ENCODE results near the gene IFT20. TPM values are rescaled to one million over a fixed set of nuclear protein-coding genes. Genes with fewer than 3 reads are reported as not detected.

IFT20 gene
- total RNA-seq, 2 donors from 2014 or later: 30.9 to 31.5 TPM

DNA sequence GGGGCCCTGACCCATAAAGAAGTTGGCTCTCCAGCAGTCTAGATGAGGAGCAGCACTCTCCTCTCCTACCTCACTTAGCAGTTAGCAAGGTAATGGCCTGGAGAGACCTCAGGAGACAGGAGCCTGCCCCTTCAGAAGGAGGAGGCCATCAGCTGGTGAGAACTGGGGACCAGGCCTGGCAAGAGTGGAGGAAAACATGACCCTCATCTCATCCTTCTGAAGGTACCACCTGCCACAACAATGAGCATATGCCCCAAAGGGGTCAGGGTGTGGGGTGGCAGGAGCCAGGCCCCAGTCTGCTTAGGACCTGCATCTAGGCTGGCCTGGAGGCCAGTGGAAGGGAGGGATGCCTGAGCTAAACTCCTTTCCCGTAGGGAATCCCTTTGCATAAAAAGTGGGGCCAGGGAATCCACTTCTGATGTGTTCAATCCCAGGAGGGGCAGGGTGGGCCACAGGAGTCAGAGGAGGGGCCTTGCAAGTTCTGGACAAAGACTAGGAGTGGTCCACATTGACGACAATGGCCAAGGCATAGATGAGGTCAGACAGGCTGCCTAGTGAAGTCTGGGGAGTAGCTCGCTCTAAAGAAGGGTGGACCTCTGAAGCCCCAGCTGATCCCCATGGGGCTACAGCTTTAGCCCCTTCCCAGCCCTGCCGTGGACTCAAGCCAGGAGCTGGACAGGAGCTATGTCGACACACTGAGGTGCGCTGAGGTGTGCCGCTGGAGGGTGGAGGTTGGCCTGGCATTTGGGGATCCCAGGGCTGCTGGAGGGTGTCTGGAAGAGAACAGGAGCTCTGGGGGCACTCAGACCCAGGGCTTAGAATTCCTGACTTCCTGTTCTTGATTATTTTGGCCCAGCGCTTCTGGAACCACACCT, 28.7 kb upstream of the IFT20 start:
- Histone ChIP-seq H3K27ac (no peak overlapping the region), H3K4me3 (no peak overlapping the region), H3K36me3 (peaks cover 11% of the 10 kb centered on the region), H3K9me3 (no peaks in the 10 kb centered on the region), H3K27me3 (no peaks in the 10 kb centered on the region), H3K9ac (ENCODE audit: low read depth in 2 of 2, low read length in 2 of 2) (no peak overlapping the region), H3K4me1 (no peaks in the 10 kb centered on the region)
- DNase-seq: no peak
- intact Hi-C loops (cut with DNase I): no loop called here
- TF ChIP-seq, protein P1, sequence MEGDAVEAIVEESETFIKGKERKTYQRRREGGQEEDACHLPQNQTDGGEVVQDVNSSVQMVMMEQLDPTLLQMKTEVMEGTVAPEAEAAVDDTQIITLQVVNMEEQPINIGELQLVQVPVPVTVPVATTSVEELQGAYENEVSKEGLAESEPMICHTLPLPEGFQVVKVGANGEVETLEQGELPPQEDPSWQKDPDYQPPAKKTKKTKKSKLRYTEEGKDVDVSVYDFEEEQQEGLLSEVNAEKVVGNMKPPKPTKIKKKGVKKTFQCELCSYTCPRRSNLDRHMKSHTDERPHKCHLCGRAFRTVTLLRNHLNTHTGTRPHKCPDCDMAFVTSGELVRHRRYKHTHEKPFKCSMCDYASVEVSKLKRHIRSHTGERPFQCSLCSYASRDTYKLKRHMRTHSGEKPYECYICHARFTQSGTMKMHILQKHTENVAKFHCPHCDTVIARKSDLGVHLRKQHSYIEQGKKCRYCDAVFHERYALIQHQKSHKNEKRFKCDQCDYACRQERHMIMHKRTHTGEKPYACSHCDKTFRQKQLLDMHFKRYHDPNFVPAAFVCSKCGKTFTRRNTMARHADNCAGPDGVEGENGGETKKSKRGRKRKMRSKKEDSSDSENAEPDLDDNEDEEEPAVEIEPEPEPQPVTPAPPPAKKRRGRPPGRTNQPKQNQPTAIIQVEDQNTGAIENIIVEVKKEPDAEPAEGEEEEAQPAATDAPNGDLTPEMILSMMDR (IDR thresholded peaks at IDR 0.05): no peak

DNA sequence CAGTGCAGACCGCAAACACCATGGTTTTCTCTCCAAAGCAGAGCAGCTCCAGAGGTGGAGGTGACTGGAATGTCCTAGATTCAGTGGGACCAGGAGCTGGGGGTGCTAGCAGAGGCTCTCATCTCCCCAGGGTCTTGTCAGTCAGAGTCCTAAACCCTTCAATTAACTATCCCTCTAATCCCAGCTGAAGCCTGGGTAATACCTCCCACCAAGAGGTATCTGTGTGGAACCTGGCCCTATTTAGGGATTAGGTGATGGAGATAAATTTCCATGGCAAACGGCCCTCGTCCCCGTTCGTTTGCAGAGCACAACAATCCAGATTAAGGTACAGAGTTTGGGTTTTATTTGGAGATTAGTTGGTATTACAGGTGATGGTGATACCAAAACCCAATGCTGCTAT, 27.9 kb upstream of the IFT20 start:
- no peaks in the 10 kb centered on the region for H3K9me3 ChIP-seq
- H3K27me3 ChIP-seq: no peaks in the 10 kb centered on the region
- H3K27ac ChIP-seq: no peak overlapping the region
- H3K36me3 ChIP-seq: peaks cover 11% of the 10 kb centered on the region
- TF ChIP-seq, protein P1 (IDR thresholded peaks at IDR 0.05): no peak
- no peak for DNase-seq
- no peak overlapping the region for H3K4me3 ChIP-seq
- intact Hi-C loops (cut with DNase I): no loop called here
- H3K4me1 ChIP-seq: peaks cover 6% of the 10 kb centered on the region
- no peak overlapping the region for H3K9ac ChIP-seq (ENCODE audit: low read depth in 2 of 2, low read length in 2 of 2)

DNA sequence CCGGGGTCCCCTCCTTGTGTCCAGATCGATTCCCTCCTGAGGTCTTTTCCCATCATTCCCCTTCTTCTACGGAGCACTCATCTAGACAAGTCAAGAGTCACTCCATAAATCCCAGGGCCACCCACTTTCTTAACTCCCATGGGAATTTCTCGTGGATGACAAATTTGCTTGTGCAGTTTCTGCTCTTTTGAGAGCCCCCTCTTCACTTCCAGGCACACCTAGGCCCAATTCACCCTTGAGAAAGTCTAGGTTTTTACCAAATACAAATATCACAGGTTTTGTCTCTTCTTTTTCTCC, 22.6 kb upstream of the IFT20 start:
- H3K27me3 ChIP-seq: no peaks in the 10 kb centered on the region
- no peaks in the 10 kb centered on the region for H3K9me3 ChIP-seq
- H3K4me3 ChIP-seq: peak overlapping the region; percentile 99
- peak overlapping the region; percentile 74 to 86 for H3K9ac ChIP-seq (ENCODE audit: low read depth in 2 of 2, low read length in 2 of 2)
- TF ChIP-seq, protein P1 (IDR thresholded peaks at IDR 0.05): no peak
- intact Hi-C loops (cut with DNase I): no loop called here
- peaks cover 7% of the 10 kb centered on the region for H3K4me1 ChIP-seq
- peaks cover 16% of the 10 kb centered on the region for H3K36me3 ChIP-seq
- peak overlapping the region; percentile 76 for H3K27ac ChIP-seq
- no peak for DNase-seq

DNA sequence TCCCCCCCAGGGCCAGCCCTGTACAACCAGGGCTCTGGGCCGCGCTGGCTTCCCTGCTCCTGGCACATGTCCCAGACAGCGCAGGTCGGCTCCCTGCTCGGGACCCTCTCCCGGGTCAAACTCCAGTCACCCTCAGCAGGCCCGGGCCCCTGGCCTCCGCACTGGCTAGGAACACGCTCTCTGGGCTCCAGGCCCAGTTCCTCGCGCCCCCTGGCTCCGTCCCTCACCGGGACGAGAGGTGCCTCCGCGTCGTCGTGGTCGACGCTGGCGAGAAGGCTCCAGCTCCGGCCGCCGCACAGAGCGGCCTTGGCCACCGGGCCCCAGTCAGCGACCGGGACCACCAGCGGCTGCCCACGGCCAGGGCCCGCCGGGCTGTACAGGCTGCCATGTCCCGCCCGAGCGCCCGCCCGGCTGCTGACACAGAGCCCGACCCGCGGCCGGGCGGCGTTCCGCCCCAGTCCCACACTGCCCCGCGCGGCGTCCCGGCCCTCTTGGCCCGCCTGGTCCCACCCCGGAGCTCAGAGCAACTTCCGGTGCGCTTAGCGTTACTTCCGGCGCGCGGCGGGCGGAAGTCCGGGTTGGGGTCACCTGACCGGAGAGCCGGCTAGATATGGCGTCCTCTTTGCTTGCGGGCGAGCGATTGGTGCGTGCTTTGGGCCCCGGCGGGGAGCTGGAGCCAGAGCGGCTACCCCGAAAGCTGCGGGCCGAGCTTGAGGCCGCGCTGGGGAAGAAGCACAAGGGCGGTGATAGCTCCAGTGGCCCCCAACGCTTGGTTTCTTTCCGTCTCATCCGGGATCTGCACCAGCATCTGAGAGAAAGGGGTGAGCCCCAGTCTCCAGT, 22.0 kb upstream of the IFT20 start, which contains the start of gene POLDIP2:
POLDIP2 (minus strand) TSS at position 467 of the 840 bp plus-strand sequence; CDS start at position 388, 79 bp downstream.
- Histone ChIP-seq H3K9me3 (no peaks in the 10 kb centered on the region), H3K4me1 (peaks cover 7% of the 10 kb centered on the region), H3K27me3 (no peaks in the 10 kb centered on the region), H3K4me3 (peak within 1 kb of the TSS; percentile 99), H3K9ac (ENCODE audit: low read depth in 2 of 2, low read length in 2 of 2) (peak within 1 kb of the TSS; percentile 92 to 97), H3K36me3 (peaks cover 18% of the 10 kb centered on the region), H3K27ac (peak within 1 kb of the TSS; percentile 76)
- intact Hi-C loops (cut with DNase I): no loop called here
- TF ChIP-seq, protein P1 (IDR thresholded peaks at IDR 0.05): no peak
- DNase-seq: peak; percentile 96

DNA sequence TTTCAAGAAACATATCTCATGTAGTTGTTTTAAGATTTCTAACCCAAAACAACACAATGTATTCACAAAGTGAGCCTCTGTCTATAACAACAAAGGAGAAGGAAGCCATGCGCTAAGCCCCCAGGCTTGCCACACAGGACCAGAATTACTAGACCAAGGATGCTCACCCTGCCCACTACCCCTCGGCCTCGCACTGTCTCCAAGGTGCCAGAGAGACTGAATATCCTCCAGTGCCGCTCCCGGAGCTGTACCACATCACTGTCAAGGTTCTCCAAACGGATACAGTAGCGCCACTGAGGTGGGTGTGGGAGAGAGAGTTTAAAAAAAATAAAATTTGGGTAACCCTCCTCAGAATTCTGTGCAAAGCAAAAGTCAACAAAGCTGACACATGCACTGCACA, 15.0 kb upstream of the IFT20 start:
- no peak overlapping the region for H3K4me3 ChIP-seq
- TF ChIP-seq, protein P1 (IDR thresholded peaks at IDR 0.05): no peak
- intact Hi-C loops (cut with DNase I): no loop called here
- H3K9ac ChIP-seq (ENCODE audit: low read depth in 2 of 2, low read length in 2 of 2): no peak overlapping the region
- H3K27ac ChIP-seq: no peak overlapping the region
- no peaks in the 10 kb centered on the region for H3K9me3 ChIP-seq
- peaks cover 20% of the 10 kb centered on the region for H3K36me3 ChIP-seq
- DNase-seq: no peak
- no peaks in the 10 kb centered on the region for H3K27me3 ChIP-seq
- H3K4me1 ChIP-seq: no peaks in the 10 kb centered on the region

All from colonic mucosa (tissue), 4 donors.